PC-9 (cell line): ENCODE measurements around the gene KIAA0232. TPM values are rescaled to one million over a fixed set of nuclear protein-coding genes. Genes with fewer than 3 reads are reported as not detected.

ENCODE experiments used
- BruUV-seq: library from RNA; stranded (reverse); fragments of 400-500 nt; replicated peaks from 2 replicates; lab custom pipeline; 2021; lab: Mats Ljungman, UMichigan
- CTCF ChIA-PET: fragments of 300-600 bp; sonication (Branson Sonifier 250); formaldehyde crosslinking; loops from one replicate; lab custom pipeline; 2022; ENCODE audit warnings: antibody characterized with exemption; lab: Charles Lee
- POLR2A ChIA-PET: fragments of 300-600 bp; sonication (Branson Sonifier 250); formaldehyde crosslinking; loops from one replicate; lab custom pipeline; 2022; ENCODE audit warnings: antibody characterized with exemption; ENCODE audit not compliant: unreplicated experiment; lab: Charles Lee
- DNase-seq, 2 experiments: peaks; one replicate each; pipeline versions ENCODE4 v3.0.0 to v3.0.0-alpha.2; 2015 to 2022; ENCODE audit warnings: mixed read lengths in 1 of 2
- H2AFZ ChIP-seq: fragments of 200-600 bp; sonication (generic); 2 replicates; pipeline ENCODE4 v1.8.1; 2017; ENCODE audit warnings: antibody characterized with exemption
- H3F3A ChIP-seq: fragments of 200-600 bp; sonication (generic); 2 replicates; pipeline ENCODE4 v1.8.1; 2017; ENCODE audit warnings: antibody characterized with exemption, mild to moderate bottlenecking, low read depth; ENCODE audit not compliant: insufficient read depth
- H3K27ac ChIP-seq: fragments of 200-600 bp; sonication (generic); 2 replicates; pipeline ENCODE4 v1.6.1; 2016; ENCODE audit warnings: mixed run types
- H3K27me3 ChIP-seq: fragments of 200-600 bp; sonication (generic); 2 replicates; pipeline ENCODE4 v1.6.1; 2016; ENCODE audit warnings: low read depth, mixed run types; ENCODE audit not compliant: insufficient read depth
- H3K36me3 ChIP-seq: fragments of 200-600 bp; sonication (generic); 2 replicates; pipeline ENCODE4 v1.6.1; 2016; ENCODE audit warnings: low read depth, mixed run types
- H3K4me1 ChIP-seq: fragments of 200-600 bp; sonication (generic); replicated peaks from 2 replicates; pipeline ENCODE4 v1.6.1; 2016; ENCODE audit warnings: mixed run types; ENCODE audit not compliant: insufficient read depth
- H3K4me2 ChIP-seq: fragments of 200-600 bp; sonication (generic); 2 replicates; pipeline ENCODE4 v1.6.1; 2017; ENCODE audit warnings: mixed run types
- H3K4me3 ChIP-seq: fragments of 200-600 bp; sonication (generic); 2 replicates; pipeline ENCODE4 v1.6.1; 2016; ENCODE audit warnings: mixed run types
- H3K79me2 ChIP-seq: fragments of 200-600 bp; sonication (generic); 2 replicates; pipeline ENCODE4 v1.6.1; 2017; ENCODE audit warnings: low read depth, mixed run types
- H3K9me2 ChIP-seq: fragments of 200-600 bp; sonication (generic); 2 replicates; pipeline ENCODE4 v1.8.1; 2017; ENCODE audit warnings: mild to moderate bottlenecking; ENCODE audit not compliant: insufficient read depth
- H3K9me3 ChIP-seq: fragments of 200-600 bp; sonication (generic); 2 replicates; pipeline ENCODE4 v1.8.1; 2016; ENCODE audit warnings: low read depth; ENCODE audit not compliant: insufficient read depth
- H4K20me1 ChIP-seq: fragments of 200-600 bp; sonication (generic); 2 replicates; pipeline ENCODE4 v1.8.1; 2017; ENCODE audit not compliant: insufficient read depth
- EZH2 ChIP-seq: fragments of 200-600 bp; sonication (generic); IDR thresholded peaks from 2 replicates; pipeline ENCODE4 v1.8.0; 2017; ENCODE audit warnings: antibody characterized with exemption, low read depth
- intact Hi-C: fragments of 100-400 bp; cut with micrococcal nuclease; formaldehyde crosslinking; loops from one replicate; pipeline ENCODE4 v1.10.0; 2022; ENCODE audit not compliant: unreplicated experiment
- total RNA-seq: library from RNA; stranded (reverse); gene quantifications from 2 replicates; pipeline ENCODE4 v1.2.3, GENCODE V29; 2021
- TF ChIP-seq, protein P1 (sequence below): fragments of 200-600 bp; sonication (generic); conservative IDR thresholded peaks from 2 replicates; pipeline ENCODE4 v1.6.1; 2017; ENCODE audit warnings: mixed run types, antibody characterized with exemption, mild to moderate bottlenecking, moderate library complexity

The KIAA0232 gene
- total RNA-seq, 1 experiment from 2014 or later, result 24.7 TPM

DNA sequence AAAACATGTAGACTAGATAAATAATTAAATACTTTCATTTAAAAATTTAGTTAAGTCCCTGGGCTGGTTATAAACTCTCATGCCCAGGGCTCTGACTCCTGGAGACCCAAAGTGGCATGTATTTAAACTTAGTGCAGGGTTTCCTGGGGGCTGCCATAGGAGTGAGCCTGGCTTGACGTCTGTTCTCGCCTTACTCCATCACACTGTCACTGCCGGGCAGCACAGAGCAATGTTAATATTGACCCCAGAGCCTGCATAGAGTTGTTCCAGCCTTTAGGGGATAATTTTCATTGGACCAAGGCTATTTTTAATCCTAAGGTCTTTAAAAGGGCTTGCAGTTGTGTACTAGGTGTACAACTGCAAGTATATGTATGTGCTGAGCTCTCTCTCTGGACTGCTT, 31.2 kb downstream of the KIAA0232 start:
- POLR2A ChIA-PET, result no interaction called here
- Histone ChIP-seq H3F3A (0 out of 2 replicates have a peak, but pooled peaks cover 7% of the 10 kb centered on the region), H3K27ac (no peak overlapping the region), H3K4me3 (no peak overlapping the region), H2AFZ (no peak overlapping the region), H3K4me2 (no peak overlapping the region), H3K79me2 (peaks cover 80% of the 10 kb centered on the region), H3K9me3 (no peaks in the 10 kb centered on the region), H4K20me1 (peaks cover 27% of the 10 kb centered on the region), H3K4me1 (no peaks in the 10 kb centered on the region), H3K27me3 (no peaks in the 10 kb centered on the region), H3K36me3 (no peaks in the 10 kb centered on the region), H3K9me2 (no peaks in the 10 kb centered on the region)
- TF ChIP-seq, protein P1, sequence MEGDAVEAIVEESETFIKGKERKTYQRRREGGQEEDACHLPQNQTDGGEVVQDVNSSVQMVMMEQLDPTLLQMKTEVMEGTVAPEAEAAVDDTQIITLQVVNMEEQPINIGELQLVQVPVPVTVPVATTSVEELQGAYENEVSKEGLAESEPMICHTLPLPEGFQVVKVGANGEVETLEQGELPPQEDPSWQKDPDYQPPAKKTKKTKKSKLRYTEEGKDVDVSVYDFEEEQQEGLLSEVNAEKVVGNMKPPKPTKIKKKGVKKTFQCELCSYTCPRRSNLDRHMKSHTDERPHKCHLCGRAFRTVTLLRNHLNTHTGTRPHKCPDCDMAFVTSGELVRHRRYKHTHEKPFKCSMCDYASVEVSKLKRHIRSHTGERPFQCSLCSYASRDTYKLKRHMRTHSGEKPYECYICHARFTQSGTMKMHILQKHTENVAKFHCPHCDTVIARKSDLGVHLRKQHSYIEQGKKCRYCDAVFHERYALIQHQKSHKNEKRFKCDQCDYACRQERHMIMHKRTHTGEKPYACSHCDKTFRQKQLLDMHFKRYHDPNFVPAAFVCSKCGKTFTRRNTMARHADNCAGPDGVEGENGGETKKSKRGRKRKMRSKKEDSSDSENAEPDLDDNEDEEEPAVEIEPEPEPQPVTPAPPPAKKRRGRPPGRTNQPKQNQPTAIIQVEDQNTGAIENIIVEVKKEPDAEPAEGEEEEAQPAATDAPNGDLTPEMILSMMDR, result no peak
- no peak for TF ChIP-seq EZH2
- intact Hi-C loops, result no loop called here
- BruUV-seq, result no TSS peak
- no peak for DNase-seq
- CTCF ChIA-PET, result no interaction called here

DNA sequence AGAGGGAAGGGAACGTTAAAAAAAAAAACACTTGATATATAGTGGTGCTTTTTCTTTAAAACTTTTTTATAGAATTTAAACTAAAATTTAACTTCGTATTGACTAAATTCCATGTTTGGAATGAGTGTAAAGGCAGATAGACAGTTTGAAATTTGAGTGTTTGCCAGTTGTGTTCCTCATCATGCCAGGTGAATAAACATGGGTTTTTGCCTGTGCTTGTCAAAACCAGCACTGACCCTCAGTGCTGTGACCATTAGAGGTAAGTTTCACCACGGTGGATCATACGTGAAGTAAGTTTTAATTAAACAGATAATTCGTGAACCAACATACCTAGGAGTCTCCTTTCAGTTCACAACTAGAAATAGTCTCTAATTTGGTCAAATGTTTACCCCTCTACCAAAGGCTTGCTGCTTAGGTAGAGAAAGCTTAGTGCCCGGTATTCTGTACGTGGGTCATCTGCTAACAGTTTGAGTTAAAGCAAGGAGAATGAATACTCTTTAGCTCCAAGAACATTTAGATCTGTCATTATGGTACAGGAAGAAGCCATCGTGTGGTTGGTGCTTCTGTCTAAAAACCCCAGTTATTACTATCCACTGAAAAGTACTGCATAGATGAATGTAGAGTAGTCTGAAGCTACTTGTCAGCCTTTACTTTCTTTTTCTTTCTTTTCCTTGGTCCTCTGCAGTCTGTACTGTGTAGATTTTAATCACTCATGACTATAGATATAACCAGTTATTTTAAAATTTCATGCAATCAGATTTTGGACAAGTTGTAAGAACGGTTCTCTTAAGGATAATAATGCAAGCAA, 32.7 kb downstream of the KIAA0232 start:
- ChIA-PET CTCF (no interaction called here), POLR2A (interaction anchor here (0.6 kb wide), 1 partner anchor 1604 kb away, joined by 5 read pairs; no protein-coding TSS in a partner anchor)
- Histone ChIP-seq H4K20me1 (peaks cover 27% of the 10 kb centered on the region), H3K4me3 (no peak overlapping the region), H2AFZ (no peak overlapping the region), H3K9me2 (no peaks in the 10 kb centered on the region), H3F3A (0 out of 2 replicates have a peak, but pooled peaks cover 3% of the 10 kb centered on the region), H3K27ac (no peak overlapping the region), H3K4me1 (no peaks in the 10 kb centered on the region), H3K36me3 (no peaks in the 10 kb centered on the region), H3K79me2 (peaks cover 81% of the 10 kb centered on the region), H3K9me3 (no peaks in the 10 kb centered on the region), H3K27me3 (no peaks in the 10 kb centered on the region), H3K4me2 (no peak overlapping the region)
- TF ChIP-seq, protein P1, result no peak
- TF ChIP-seq EZH2, result no peak
- intact Hi-C loops, result no loop called here
- no TSS peak for BruUV-seq
- no peak for DNase-seq

DNA sequence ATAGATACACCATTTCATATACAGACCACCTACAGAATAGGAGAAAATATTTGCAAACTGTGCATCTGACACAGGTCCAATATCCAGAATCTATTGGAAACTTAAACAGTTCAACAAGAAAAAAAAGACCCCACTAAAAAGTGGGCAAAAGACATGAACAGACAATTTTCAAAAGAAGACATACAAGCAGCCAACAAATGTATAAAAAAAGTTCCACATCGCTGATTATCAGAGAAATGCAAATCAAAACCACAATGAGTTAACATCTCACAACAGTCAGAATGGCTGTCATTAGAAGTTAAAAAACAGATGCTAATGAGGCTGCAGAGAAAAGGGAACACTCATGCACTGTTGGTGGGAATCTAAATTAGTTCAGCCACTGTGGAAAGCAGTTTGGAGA, 36.8 kb downstream of the KIAA0232 start:
- Histone ChIP-seq H4K20me1 (peaks cover 25% of the 10 kb centered on the region), H2AFZ (no peak overlapping the region), H3K9me2 (no peaks in the 10 kb centered on the region), H3K4me1 (no peaks in the 10 kb centered on the region), H3F3A (0 out of 2 replicates have a peak, but pooled peaks cover 11% of the 10 kb centered on the region), H3K27me3 (no peaks in the 10 kb centered on the region), H3K27ac (no peak overlapping the region), H3K36me3 (no peaks in the 10 kb centered on the region), H3K4me3 (no peak overlapping the region), H3K79me2 (peaks cover 74% of the 10 kb centered on the region), H3K4me2 (no peak overlapping the region), H3K9me3 (no peaks in the 10 kb centered on the region)
- intact Hi-C loops, result no loop called here
- no peak for TF ChIP-seq EZH2
- TF ChIP-seq, protein P1, result no peak
- ChIA-PET CTCF (interaction anchor here (0.6 kb wide), 1 partner anchor 11 kb away, joined by 6 read pairs; no protein-coding TSS in a partner anchor), POLR2A (no interaction called here)
- BruUV-seq, result no TSS peak
- no peak for DNase-seq
